VCaP (cell line): ENCODE results near the gene TES.

Experiments
- H3K27ac ChIP-seq: fragments of 450-650 bp; 2 replicates; pipeline ENCODE4 v1.5.1; 2017
- CTCF ChIP-seq: fragments of 450-650 bp; conservative IDR thresholded peaks from 2 replicates; pipeline ENCODE4 v1.5.1; 2017; ENCODE audit warnings: mild to moderate bottlenecking, moderate library complexity

Gene TES

GRCh38 chr7:116194115-116194514, 16.2 kb upstream of the TES start:
- TF ChIP-seq CTCF: no peak
- no peak overlapping the region for H3K27ac ChIP-seq

- H3K27ac ChIP-seq: no peak overlapping the region
- no peak for TF ChIP-seq CTCF
Measured at GRCh38 chr7:116195451-116195850, 14.9 kb upstream of the TES start.

GRCh38 chr7:116196947-116197346, 13.4 kb upstream of the TES start:
- no peak for TF ChIP-seq CTCF
- H3K27ac ChIP-seq: no peak overlapping the region

- no peak for TF ChIP-seq CTCF
- no peak overlapping the region for H3K27ac ChIP-seq
Measured at GRCh38 chr7:116197360-116197759, 13.0 kb upstream of the TES start.

- no peak overlapping the region for H3K27ac ChIP-seq
- no peak for TF ChIP-seq CTCF
Measured at GRCh38 chr7:116198748-116199410, 11.5 kb upstream of the TES start.

- H3K27ac ChIP-seq: no peak overlapping the region
- no peak for TF ChIP-seq CTCF
Measured at GRCh38 chr7:116200963-116201362, 9.4 kb upstream of the TES start.

- no peak overlapping the region for H3K27ac ChIP-seq
- no peak for TF ChIP-seq CTCF
Measured at GRCh38 chr7:116206141-116206540, 4.2 kb upstream of the TES start.

GRCh38 chr7:116208919-116209318, 1.4 kb upstream of the TES start:
- TF ChIP-seq CTCF: no peak
- no peak overlapping the region for H3K27ac ChIP-seq
